Measurements from ENCODE around the gene IL19.

IL19 gene

DNA sequence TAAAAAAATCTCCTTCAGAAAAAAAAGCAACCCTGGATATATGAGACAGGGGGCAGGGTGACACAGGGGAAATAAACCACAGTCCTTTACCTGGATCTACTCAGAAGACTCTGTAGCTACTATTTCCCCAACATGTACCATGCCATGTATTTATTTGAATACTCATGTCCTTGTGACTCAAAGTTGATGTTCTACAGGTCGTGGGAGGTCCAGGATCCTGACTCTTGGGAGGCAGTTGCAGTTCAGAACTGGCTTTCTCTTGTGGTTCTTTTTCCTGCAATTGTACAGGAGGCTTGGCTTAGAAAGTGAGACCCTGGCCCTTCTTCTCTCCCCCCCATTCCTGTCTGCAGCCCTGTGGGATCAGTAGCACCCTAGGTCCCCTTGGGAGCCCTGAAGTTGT is 120.8 kb downstream of the IL19 start:
- H3K27me3 ChIP-seq (ENCODE audit: insufficient read depth, low read length, poor library complexity), result no peaks in the 10 kb centered on the region
- ATAC-seq (ENCODE audit: insufficient read depth, low read depth) (no peak), DNase-seq (no peak)
- no peaks in the 10 kb centered on the region for H4K20me1 ChIP-seq (ENCODE audit: insufficient read depth, low read length)
- H3K36me3 ChIP-seq (ENCODE audit: insufficient read depth, low read length), result no peaks in the 10 kb centered on the region
- no peaks in the 10 kb centered on the region for H3K79me2 ChIP-seq (ENCODE audit: insufficient read depth, low read length)
- H3K4me3 ChIP-seq (ENCODE audit: low read depth in 1 of 2, low read length in 2 of 2), result no peak overlapping the region
- H3K27ac ChIP-seq (ENCODE audit: low read length), result no peak overlapping the region
- H3K9me3 ChIP-seq (ENCODE audit: insufficient read depth, low read length, severe bottlenecking), result no peaks in the 10 kb centered on the region
- no peak overlapping the region for H3K9ac ChIP-seq (ENCODE audit: low read depth, low read length)
- peaks cover 8% of the 10 kb centered on the region for H3K4me1 ChIP-seq (ENCODE audit: insufficient read depth, low read length)
- no peak overlapping the region for H2AFZ ChIP-seq (ENCODE audit: low read depth, low read length)
- TF ChIP-seq, protein P1, sequence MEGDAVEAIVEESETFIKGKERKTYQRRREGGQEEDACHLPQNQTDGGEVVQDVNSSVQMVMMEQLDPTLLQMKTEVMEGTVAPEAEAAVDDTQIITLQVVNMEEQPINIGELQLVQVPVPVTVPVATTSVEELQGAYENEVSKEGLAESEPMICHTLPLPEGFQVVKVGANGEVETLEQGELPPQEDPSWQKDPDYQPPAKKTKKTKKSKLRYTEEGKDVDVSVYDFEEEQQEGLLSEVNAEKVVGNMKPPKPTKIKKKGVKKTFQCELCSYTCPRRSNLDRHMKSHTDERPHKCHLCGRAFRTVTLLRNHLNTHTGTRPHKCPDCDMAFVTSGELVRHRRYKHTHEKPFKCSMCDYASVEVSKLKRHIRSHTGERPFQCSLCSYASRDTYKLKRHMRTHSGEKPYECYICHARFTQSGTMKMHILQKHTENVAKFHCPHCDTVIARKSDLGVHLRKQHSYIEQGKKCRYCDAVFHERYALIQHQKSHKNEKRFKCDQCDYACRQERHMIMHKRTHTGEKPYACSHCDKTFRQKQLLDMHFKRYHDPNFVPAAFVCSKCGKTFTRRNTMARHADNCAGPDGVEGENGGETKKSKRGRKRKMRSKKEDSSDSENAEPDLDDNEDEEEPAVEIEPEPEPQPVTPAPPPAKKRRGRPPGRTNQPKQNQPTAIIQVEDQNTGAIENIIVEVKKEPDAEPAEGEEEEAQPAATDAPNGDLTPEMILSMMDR (IDR thresholded peaks at IDR 0.05; ENCODE audit: borderline replicate concordance, extremely low read depth, low read length, poor library complexity, severe bottlenecking), result no peak
- TF ChIP-seq EZH2 (IDR thresholded peaks at IDR 0.05; ENCODE audit: borderline replicate concordance, low read depth, low read length, severe bottlenecking), result no peak
- no peak overlapping the region for H3K4me2 ChIP-seq (ENCODE audit: insufficient read depth, low read length)
